Measurements from ENCODE around the gene FHOD3. TPM values are rescaled to one million over a fixed set of nuclear protein-coding genes. Genes with fewer than 3 reads are reported as not detected.

FHOD3 gene
- total and polyA plus RNA-seq, 2 of the 8 experiments (the other 6 are each of a cell fraction or from before 2014, with no cell fraction given) = 9.7 to 10.5 TPM

GRCh38 chr18:36610661-36611060, 313.1 kb downstream of the FHOD3 start:
- FAIRE-seq = no peak
- CTCF ChIA-PET (ENCODE audit: partially characterized antibody) = interaction anchor here (0.6 to 1.5 kb wide), 6 partner anchors 10 to 99 kb away, joined by 3 to 6 read pairs (median 3); no protein-coding TSS in a partner anchor
- no peak for TF ChIP-seq TBP (IDR thresholded peaks at IDR 0.05; ENCODE audit: low read depth, low read length)
- no peak for TF ChIP-seq BCL11A (IDR thresholded peaks at IDR 0.05; ENCODE audit: low read depth in 2 of 2, low read length in 2 of 2)
- TF ChIP-seq JUN (IDR thresholded peaks at IDR 0.05; ENCODE audit: low read depth, low read length) = no peak
- TF ChIP-seq CEBPB (IDR thresholded peaks at IDR 0.05; ENCODE audit: low read depth, low read length) = no peak
- no peak for TF ChIP-seq CHD1 (IDR thresholded peaks at IDR 0.05; ENCODE audit: low read depth, low read length)

More at GRCh38 chr18:36610661-36611060, 313.1 kb downstream of the FHOD3 start:
- Histone ChIP-seq H3K9ac (replicated peaks in 1 of 4; ENCODE audit: extremely low read depth in 1 of 4, low read depth in 3 of 4, low read length in 3 of 4) (no peak overlapping the region), H3K27ac (ENCODE audit: low read depth, low read length) (no peak overlapping the region), H3K14ac (ENCODE audit: insufficient read length) (no peak overlapping the region), H2AFZ (ENCODE audit: low read length) (no peak overlapping the region), H3K36me3 (ENCODE audit: control insufficient read depth in 2 of 4, insufficient read depth in 4 of 4, low read length in 3 of 4) (no peaks in the 10 kb centered on the region), H3K4me2 (ENCODE audit: insufficient read depth in 1 of 2, low read depth in 2 of 2, low read length in 2 of 2) (no peak overlapping the region), H3K18ac (ENCODE audit: extremely low read depth, low read length) (no peak overlapping the region), H4K20me1 (replicated peaks in 1 of 2; ENCODE audit: control insufficient read depth in 1 of 2, insufficient read depth in 2 of 2, low read length in 2 of 2) (no peaks in the 10 kb centered on the region), H3K4me1 (replicated peaks in 1 of 4; ENCODE audit: control insufficient read depth in 3 of 4, insufficient read depth in 4 of 4, low read length in 3 of 4) (no peaks in the 10 kb centered on the region), H3K9me3 (ENCODE audit: insufficient read depth in 2 of 2, low read depth in 1 of 2, low read length in 1 of 2) (no peaks in the 10 kb centered on the region), H2BK5ac (ENCODE audit: low read depth, low read length) (no peak overlapping the region), H2BK12ac (ENCODE audit: low read depth, low read length) (no peak overlapping the region), H2BK15ac (ENCODE audit: low read length) (no peak overlapping the region), H3K79me1 (ENCODE audit: low read depth, low read length) (no peaks in the 10 kb centered on the region), H2AK5ac (ENCODE audit: low read depth, low read length) (no peak overlapping the region), H3K27me3 (replicated peaks in 1 of 4; ENCODE audit: control insufficient read depth in 3 of 4, extremely low read depth in 1 of 4, insufficient read depth in 3 of 4, low read length in 3 of 4) (no peaks in the 10 kb centered on the region), H4K5ac (ENCODE audit: insufficient read length, low read depth, low read length) (no peak overlapping the region), H2BK120ac (replicated peaks; ENCODE audit: low read depth, low read length) (no peak overlapping the region), H3K56ac (replicated peaks; ENCODE audit: insufficient read length, low read depth, low read length) (no peak overlapping the region), H2BK20ac (ENCODE audit: low read length) (no peak overlapping the region), H3K23ac (ENCODE audit: insufficient read length) (no peak overlapping the region), H3K4ac (replicated peaks; ENCODE audit: insufficient read length, low read depth, low read length) (no peak overlapping the region), H4K91ac (replicated peaks; ENCODE audit: insufficient read length, low read length) (no peak overlapping the region), H3K4me3 (ENCODE audit: extremely low read depth in 1 of 4, insufficient read depth in 2 of 4, low read depth in 3 of 4, low read length in 4 of 4) (no peak overlapping the region), H3K79me2 (ENCODE audit: control insufficient read depth in 1 of 2, insufficient read depth in 2 of 2, low read length in 2 of 2) (no peaks in the 10 kb centered on the region), H4K8ac (ENCODE audit: extremely low read depth, insufficient read depth, low read length) (no peak overlapping the region), H3K23me2 (ENCODE audit: low read depth, low read length) (no peaks in the 10 kb centered on the region)
- DNase-seq (ENCODE audit: low read depth in 1 of 2, low spot score in 2 of 2) = no peak
- WGBS, 2 experiments (ENCODE audit: extremely low coverage in 1 of 2, insufficient coverage in 1 of 2, insufficient read length in 1 of 2, insufficient replicate concordance in 2 of 2, low coverage in 1 of 2, low lambda C conversion rate in 2 of 2, missing lambda C conversion rate in 1 of 2) = 89% methylated on average over 2 of the region's 2 CpGs; no CpG with 5 or more reads in 1 of the 2 experiments
- POLR2A ChIA-PET (ENCODE audit: partially characterized antibody) = no interaction called here
